Dermis microvascular lymphatic vessel endothelial cell (primary cell): Measurements from ENCODE around the gene HHEX. TPM values are rescaled to one million over a fixed set of nuclear protein-coding genes. Genes with fewer than 3 reads are reported as not detected.

Experiments used
- DNase-seq, 2 donors: peaks; one replicate each; pipeline versions ENCODE4 v3.0.0 to v3.0.0-alpha.2; 2010; ENCODE audit warnings: low read depth in 2 of 2
- total RNA-seq: library from RNA; depleted of rRNA; stranded (reverse); fragments of >200 nt; gene quantifications from 2 replicates; pipeline ENCODE4 v1.2.1, GENCODE V29; 2014

The HHEX gene
- total RNA-seq, 1 donor from 2014 or later, result 36.8 TPM

DNA sequence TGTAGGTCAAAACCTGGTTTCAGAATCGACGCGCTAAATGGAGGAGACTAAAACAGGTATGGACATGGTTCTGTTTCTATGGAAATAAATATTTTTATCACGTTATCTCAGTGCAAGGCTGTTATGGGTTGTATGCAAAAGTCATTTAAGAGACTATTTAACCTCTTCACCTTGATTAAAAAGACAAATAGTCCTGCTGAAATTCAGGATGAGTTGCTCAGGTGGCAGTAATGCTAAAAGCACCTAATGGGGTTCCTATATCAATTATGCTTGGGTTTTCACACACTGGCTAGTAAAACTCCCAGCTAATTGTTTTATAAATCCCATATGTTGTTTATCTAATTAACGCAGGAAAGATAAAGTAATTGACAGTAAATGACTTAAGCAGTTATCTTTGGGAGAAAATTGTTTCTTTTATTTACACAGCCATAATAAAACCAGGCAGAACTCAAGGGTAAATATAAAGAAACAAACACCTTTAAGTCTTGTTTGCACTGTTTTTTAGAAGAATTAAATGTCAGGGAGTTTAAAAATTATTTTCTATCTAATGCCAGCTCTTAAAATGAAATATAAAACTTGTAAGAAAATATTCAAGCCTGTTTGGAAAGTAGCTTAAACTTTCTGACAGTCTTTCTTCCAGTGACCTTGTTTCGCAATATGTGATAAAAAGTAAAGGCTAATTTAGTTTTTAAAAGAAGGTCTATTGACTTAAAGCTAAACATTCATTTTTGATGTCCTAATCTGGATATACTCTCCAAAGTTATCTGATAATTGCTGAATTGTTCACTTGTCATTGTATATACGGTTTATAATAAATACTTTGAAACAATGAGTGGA is 3.2 kb downstream of the HHEX start:
- no peak for DNase-seq

DNA sequence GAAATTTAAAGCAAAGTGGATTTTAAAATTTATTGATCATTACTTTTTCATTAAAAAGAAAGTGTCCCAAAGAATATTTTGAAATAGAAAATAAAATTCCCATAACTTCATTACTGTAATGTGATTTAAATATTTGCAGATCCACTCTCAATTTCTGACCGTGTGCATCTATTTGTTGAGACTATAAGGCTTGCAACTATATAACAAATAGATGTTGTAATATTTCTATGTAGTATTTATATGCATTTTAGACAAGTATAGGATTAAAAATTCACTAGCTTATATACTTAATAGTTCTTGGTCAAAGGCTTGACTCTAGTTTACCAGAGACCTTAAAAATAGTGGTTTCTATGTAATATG is 3.8 kb downstream of the HHEX start:
- no peak for DNase-seq

DNA sequence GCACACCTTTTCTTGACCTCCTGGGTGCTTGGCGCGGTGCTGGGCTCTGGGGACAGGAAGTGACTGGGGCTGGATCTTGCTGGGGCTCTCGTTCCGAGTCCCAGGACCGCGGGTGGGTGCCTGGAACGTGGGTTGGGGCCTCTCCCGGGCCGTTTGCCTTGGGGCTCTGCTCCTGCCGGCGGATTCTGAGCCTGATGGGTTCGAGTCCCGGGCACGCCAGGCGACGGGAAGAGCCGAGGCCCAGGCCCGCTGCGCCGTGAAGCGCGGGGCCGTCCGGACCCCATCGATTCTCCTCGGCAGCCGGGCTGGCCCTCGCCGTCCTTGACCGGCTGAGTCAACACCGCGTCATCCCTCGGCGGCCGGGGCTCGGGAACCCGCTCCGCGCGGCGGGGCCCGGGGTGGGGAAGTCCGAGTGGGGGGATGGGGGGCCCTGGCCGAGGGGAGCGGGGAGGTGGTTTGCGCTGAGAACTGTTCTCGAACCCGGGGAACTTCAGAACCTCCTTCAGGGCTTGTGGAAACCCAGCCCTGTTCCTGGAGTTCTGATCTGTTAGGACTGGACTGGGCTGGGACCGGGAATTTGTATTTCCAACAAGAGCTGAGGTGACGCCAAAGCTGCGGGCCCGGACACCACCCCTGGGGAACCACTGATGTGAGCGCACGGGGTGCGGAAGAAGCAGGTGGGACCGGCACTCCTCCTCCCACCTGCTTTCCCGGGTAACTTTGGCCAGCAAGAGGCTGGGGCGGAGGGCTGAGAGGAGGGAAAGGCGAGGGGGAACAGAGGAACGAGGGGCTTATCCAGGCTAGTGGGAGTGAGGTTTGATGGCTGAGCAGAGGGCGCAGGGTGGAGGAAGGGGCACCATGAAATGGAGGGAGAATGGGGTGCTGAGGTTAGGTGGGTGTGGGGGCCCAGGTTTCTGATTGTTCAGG is 6.2 kb downstream of the HHEX start:
- DNase-seq, result no peak

DNA sequence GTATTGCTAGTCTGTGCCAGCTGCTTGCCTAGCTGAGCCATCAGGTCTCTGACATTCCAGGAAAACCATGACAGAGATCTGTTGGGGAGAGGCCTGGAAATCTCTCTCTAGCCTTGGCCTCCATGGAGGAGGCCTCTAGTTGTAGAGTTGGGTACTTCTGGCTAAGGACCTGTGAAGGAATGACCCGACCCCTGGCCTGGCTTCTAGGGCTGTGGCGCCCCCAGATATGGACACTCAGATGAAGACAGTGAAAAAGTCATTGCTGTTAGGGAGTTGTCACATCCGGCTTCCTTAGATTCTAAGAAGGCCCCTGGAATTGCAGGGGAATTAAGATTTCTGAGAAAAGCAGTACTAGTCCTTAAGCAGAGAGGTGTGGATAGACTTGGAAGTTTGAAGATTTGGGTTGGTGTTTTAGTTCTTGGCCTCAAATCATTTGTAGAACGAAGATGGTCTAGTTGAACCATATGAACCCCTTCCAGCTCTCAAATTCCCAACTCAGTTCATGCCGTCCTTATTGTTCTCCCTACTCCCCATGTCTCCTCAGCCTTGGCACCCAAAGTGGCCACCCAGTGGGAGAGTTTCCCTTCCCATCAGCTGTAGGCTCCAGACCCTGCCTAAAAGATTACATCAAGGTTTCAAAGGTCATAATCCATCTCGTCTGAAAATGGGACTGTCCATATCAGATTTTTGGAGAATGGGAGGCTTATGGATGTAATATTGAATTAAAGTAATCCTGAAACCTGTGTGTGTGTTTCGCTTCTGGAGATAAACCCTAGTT is 7.0 kb downstream of the HHEX start:
- DNase-seq, result no peak

DNA sequence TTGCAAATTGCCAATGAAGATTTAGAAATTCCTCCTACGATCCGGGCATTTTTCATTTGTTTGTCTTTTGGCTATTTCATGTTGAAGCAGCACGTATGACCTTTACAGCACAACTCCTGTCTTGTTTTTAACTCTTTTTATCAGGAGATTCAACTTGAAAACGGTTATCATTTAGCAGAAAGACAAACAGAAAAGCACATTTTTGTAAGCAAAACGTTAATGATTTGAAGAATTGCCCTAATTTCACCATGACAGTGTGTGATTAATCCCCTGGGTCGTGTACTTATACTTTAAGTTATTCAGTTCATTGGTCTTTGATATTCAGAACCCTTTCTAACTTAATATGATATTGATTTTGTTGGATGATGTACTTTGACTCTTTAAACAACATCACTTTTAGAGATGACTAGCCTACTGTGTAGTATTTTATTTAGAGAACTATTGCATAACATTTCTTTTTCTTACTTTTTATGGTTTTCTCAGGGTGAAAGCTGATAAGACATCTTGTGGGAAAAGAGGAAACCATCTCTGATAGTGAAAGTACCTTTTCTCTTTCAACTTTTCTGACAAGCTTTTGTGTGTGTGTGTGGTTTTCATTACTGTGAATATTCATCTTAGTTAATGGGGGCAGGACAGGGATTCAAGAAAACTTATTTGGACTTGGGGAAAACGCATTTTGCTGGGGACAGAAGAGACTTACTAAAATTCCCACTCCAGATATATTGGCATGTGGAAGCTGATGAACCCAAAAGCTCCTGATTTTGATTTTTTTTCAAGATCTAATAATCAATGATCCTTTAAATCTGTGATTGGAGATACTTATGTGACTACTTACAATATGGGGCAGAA is 8.1 kb downstream of the HHEX start:
- no peak for DNase-seq

DNA sequence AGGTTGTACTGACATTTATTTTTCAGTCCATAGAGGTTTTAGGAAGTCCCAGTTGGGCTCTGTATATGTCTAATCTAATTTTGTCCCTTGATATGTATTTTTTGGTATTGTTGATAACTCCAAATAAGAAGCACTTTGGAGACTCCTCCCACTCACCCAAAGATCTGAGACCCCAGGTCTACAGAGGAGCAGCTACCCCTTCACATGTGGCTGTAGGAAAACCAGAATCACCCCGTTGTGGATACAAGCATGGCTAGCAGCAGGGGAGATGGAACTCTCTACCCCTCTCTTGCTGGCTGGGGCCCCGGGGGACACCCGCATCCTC is 9.4 kb downstream of the HHEX start:
- DNase-seq, result no peak

DNA sequence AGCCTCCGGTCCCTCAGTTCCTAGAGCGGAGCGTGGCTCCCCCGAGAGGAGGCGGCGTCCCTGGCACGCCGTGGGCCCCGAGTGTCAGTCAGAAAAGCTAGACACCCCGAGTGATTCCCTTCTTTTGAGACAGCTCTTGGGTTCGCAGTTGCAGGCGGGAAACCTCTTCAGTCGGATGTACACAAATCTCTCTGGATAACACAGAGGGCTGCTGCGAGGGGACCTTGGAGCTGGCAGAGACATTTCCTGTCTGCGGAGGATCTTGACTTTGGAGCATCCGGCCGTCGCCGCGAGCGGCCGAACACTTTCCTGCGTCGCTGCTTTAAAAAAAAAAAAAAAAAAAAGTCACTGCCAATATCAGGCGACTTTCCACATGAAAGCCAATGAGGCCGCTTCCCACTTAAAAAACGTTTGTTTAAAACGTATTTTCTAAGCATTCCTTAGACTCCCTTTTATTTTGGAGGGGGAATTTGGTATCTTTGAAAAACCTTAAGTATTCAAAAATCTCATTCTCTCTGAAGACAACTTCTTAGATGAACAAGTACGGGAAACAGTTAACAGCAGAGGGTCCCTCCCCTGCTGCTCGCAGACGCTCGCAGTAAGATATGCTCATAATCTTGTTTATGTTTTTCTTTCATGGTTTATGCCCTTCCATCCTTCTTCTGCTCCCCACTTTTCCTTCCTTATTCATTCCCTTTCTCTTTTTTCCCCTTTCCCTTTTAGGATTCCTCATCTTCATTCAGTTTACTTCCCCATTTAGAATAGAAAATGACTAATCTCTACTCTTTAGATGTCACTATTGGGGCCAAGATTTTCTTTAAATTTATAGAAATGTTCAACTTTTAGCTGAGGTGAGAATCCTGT is 10.0 kb downstream of the HHEX start:
- DNase-seq, result peak in 1 of 2 donors; percentile 51

DNA sequence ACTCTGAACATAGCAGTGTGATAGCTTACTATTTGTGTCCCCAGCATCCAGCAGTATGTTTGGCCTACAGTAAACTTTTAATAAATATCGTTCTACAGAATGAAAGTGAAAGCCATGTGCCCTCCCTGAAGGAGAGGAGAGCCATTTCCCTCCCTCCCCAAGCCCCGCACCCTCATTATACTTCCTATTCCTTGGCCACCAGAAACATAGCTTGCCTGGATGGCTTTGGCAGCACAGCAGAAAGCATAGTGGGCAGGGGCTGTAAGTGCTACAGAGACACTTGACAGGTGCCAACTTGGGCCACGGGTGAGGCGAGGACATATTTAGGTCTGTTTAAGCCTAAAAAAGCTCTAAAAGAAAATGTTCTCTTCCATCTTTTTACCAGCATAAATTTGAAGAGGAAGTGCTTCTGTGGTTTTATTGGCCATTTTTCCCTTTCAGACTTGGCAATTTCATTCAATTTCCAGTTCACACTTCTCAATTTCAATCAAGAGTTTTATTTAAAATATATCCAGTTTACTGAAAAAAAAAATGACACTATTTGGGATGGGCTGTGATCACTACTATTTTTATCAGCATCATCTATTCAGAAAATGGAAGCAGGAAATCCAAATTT is 12.7 kb downstream of the HHEX start:
- no peak for DNase-seq

DNA sequence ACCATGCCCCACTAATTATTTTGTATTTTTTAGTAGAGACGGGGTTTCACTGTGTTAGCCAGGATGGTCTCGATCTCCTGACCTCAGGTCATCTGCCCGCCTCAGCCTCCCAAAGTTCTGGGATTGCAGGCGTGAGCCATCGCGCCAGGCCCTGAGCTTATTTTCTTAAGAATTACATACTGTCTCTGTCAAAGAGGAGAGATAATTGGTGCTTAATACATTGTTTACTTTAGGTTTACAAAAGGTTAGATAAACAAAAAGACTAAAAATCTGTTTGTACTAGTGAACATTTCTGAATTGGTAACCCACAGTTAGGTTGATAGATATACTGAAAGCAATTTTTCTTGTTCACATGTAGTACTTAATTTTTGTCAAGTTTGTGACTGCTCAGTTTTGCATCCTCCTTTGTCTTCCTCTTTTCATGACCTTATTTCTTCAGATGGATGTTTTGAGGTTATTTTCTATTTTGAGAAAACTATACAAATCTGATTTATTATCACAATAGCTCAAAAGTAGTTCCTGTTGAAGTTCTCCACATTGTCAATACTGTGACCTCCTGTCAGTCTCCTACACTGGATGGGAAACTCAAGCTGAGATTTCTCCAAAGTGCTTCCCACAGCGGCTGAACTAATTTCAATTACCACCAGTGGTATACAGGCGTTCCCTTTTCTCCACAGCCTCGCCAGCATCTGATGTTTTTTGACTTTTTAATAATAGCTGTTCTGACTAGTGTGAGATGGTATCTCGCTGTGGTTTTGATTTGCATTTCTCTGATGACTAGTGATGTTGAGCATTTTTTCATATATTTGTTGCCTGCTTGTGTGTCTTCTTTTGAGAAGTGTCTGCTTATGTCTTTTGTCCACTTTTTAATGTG is 22.5 kb downstream of the HHEX start:
- no peak for DNase-seq

DNA sequence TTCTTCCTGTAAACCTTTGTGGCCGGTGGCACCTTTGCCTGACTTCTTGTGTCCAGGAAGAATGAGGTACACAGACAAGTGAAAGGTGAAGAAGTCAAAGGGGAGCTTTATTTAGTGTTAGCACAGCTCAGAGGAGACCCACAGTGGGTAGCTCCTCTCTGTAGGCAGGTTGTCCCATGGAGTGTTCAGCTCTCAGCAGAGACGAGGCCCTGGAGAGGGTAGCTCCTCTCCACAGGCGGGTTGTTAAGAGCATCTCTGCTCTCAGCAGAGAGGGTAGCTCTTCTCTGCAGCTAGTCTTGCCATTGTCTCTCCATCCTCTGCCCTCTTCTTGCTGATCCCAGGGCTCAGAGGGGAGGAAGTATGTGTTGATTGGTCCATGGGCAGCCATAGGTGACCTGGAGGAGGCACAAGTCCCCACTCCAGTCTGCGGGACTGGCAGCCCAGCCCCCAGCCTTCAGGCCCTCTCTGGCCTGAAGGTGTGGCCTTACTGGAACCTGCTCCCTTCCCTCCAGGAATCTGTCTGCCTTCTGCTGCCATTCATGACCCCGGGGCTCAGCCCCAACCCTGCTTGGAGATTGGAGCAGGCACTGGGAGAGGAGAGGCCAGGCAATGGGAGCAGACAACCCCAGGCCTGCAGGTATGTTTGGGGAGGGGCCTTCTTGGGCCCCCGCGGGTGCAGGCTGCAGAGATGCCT is 24.5 kb downstream of the HHEX start:
- no peak for DNase-seq

DNA sequence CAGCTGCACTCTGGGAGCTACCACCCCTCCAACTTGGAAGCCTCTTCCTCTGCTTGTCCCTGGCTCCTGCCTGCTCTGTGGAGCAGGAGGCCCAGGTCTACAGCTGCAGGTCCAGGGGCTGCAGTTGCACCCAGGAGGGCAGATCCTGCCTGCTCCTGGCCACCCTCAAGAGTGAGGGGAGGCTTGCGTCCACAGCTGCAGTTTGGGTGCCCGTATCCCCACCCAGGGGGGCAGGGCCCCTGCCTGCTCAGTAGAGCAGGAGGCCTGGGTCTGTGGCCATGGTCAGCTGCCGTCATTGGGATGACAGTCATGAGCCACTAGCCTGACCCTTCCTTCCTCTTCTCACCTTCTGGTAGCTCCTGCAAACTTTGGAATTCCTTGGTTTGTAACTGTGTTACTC is 25.1 kb downstream of the HHEX start:
- DNase-seq, result no peak

DNA sequence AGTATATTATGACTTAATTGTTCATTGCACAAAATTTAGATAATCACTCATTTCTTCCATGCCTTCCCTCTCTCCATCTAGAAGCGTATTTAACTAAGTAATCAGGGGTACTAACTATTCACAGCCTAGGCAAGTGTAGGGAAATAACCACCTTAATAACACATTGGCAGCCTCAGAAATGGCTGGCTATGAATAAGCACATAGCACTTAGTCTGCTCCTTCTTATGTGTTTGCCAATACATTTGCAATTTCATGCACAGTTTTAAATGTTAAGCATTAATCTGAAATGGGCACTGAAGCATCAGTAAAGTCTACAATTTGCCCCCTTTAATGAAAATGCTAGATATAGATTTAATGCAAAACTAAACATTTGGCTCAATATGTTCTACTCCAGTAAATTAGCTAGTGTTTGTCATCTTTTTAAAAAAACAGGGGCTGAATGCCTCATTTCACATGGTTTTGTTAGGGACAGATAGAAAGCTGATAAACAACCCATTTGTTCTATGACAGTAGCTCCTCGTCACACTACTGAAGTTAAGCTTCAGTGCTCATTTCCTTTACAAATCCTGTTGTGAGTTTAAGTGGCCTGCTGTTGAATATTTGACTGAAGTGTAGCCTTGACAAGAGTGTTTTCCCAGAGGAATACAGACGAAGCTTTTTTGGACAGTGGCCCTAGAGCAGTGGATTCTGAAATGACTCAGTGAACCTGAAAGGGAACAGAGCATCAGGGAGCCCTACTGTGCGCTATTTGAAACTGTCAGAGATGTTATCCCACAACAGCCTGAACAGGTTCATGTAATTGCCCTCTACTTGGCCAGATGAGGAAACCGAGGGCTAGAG is 30.5 kb downstream of the HHEX start:
- no peak for DNase-seq

DNA sequence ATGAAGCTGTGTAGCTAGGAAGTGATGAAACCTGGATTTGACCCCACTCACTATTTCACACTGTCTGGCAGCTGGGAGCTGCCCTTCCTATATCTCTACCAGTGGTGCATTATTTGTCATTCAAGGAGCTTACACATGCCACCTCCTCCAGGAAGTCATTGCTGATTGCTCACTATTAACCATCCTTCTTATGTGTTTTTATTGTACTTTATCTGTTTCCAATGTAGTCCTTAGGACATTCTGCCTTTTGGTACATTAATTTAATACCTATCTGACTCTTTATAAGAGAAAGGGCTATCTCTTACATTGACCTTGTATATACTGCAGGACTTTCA is 31.0 kb downstream of the HHEX start:
- DNase-seq, result no peak

DNA sequence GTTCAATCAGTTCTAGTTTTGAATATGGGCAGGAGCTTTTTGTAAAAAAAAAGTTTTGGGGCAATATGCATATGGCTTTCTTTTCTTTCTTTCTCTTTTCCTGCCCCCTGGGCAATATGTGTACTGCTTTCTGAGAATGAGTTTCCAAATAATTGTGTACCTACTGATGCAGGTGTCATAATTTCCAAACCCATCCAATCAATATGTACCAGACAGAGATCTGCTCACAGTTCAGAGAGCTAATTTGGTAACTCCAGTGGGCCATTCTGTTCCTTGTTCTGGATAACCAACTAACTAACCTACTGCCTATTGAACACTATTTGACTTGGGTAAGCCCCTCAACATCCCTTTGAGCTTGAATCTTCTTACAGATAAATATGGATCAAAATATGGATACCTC is 32.6 kb downstream of the HHEX start:
- DNase-seq, result no peak

DNA sequence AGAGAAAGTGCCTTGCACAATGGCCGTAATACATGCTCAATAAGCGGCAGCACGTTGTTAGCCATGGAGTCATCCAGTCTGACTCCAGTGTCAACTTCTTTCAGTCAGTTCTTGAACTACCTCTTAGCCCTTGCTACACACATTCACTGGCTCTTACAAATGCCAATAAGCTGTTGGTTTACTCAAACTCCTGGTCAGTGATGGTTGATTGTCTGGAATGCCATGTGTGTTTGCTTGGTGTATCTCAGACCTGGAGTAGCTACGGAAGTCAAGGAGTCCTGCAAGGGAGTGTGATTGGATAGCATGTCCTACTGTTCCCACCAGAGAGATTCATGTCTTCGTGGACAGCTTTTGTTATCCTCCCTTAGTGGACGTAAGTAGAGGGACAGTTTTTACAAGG is 37.4 kb downstream of the HHEX start:
- no peak for DNase-seq

DNA sequence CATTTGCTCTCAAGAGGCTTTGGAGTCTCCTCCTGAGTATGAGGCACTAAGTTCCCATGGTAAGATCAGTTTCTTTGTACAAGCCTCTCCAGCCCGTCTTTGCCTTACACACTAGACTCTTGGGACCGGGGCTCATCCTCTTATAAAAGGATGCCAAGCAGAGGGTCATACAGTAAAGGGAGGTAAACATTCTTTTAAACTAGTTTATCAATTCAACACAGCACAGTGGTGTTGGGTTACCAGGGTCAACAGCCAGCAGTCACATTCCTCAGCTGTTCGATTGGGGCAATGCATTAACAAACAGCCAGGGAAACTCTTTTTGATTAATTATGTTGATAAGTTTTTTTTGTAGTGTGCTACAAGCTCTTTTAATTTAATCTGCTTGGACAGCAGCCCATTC is 37.8 kb downstream of the HHEX start:
- no peak for DNase-seq

DNA sequence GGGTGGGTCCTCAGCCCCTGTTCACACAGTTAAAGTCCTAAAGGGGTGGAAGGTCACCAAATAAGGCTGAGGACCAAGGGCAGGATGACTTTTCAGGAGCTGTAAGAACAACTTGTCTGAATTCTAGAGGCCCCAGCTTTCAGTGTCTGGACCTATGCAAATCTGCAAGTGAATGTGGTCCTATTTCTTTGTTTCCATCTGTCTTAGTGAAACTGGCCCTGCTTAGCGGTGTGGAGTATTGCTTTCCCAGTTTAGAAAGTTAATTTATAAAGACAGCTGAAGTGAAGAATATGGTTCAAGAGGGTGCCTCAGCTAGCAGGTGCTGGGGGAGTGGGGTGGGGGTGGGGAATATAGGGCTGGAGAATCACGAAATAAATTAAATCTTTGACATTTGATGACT is 40.1 kb downstream of the HHEX start:
- no peak for DNase-seq
